Measurements from ENCODE around the gene TAS2R38.

DNA sequence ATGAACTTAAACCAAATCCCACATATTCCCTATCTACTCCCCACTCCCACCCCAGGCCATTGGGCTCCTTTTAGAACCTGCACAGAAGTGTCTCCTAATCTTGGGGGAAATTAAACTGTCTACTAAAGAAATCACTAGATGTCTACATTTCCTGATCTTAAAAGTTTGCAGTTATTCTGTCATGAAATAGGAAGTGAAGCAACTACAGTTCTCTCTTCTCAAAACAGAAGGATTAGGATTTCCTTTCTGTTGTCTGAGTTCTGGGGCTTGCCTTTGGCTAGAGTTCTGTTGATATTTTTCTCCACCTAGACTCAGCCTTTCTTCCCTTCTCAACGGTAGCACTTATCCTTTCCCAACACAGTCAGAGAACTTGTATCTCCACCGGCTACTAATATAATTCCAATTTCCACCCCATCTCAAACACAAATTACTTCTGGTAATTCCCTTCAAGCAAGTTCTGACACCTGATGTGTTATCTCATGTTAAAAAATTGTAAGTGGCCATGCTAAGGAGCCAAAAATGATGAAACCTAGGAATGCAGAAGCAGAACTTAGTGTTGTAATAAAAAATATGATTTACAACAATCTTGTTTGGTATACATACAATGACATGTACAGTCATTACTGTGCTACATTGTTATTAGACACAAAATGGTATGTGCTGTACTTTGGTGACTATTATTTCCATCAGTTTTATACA lies 45.3 kb downstream of the TAS2R38 start:
- TF ChIP-seq, protein P1, sequence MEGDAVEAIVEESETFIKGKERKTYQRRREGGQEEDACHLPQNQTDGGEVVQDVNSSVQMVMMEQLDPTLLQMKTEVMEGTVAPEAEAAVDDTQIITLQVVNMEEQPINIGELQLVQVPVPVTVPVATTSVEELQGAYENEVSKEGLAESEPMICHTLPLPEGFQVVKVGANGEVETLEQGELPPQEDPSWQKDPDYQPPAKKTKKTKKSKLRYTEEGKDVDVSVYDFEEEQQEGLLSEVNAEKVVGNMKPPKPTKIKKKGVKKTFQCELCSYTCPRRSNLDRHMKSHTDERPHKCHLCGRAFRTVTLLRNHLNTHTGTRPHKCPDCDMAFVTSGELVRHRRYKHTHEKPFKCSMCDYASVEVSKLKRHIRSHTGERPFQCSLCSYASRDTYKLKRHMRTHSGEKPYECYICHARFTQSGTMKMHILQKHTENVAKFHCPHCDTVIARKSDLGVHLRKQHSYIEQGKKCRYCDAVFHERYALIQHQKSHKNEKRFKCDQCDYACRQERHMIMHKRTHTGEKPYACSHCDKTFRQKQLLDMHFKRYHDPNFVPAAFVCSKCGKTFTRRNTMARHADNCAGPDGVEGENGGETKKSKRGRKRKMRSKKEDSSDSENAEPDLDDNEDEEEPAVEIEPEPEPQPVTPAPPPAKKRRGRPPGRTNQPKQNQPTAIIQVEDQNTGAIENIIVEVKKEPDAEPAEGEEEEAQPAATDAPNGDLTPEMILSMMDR (IDR thresholded peaks at IDR 0.05): no peak
- TF ChIP-seq POLR2A (IDR thresholded peaks at IDR 0.05): no peak

Measured in right lobe of liver (tissue), 4 donors.